K562 (cell line): ENCODE results near the gene ROBO1. TPM values are rescaled to one million over a fixed set of nuclear protein-coding genes. Genes with fewer than 3 reads are reported as not detected.

Experiments used
- ATAC-seq: fragments of 200-7000 bp; cut with Tn5 transposase; 3 replicates; pipeline ENCODE4 v1.9.1; 2020; ENCODE audit warnings: moderate library complexity
- BruUV-seq: library from RNA; stranded (reverse); fragments of 400-500 nt; replicated peaks from 2 replicates; lab custom pipeline; 2021; lab: Mats Ljungman, UMichigan
- CTCF ChIA-PET: fragments of 300-600 bp; formaldehyde crosslinking; extraction: SDS; loops from one replicate; lab custom pipeline; 2021; ENCODE audit warnings: low intra/inter-chr PET ratio; lab: Yijun Ruan, JAX
- POLR2A ChIA-PET: fragments of 300-600, 350-650 bp; sonication (Branson Sonifier 250); formaldehyde crosslinking; extraction: SDS; loops from one replicate; lab custom pipeline; 2021; ENCODE audit warnings: antibody characterized with exemption, inconsistent platforms; lab: Yijun Ruan, JAX
- DNase-seq, 4 experiments: peaks; one replicate each; pipeline versions ENCODE4 v3.0.0 to v3.0.0-alpha.2; 2011 to 2018; ENCODE audit warnings: low spot score in 3 of 4, mixed read lengths in 3 of 4; ENCODE audit errors: extremely low read depth in 1 of 4
- FAIRE-seq: peaks from 2 replicates; lab custom pipeline; 2011; peaks lifted over from hg19 to GRCh38; lab: Jason Lieb, UNC
- H2AFZ ChIP-seq: 2 replicates; pipeline ENCODE4 v1.6.0; 2011; ENCODE audit warnings: low read depth, low read length, control low read depth, inconsistent platforms
- H3K27ac ChIP-seq: fragments of 200-600 bp; 3 replicates; pipeline ENCODE4 v1.8.0; 2011; ENCODE audit warnings: low read depth, mild to moderate bottlenecking, control low read depth, inconsistent platforms, low read length, moderate library complexity, mixed read lengths; ENCODE audit errors: extremely low read depth
- H3K27me3 ChIP-seq, 2 experiments: fragments of 300-600 bp in 1 of 2; 2 replicates in 1 of 2; 3 replicates in 1 of 2; pipeline versions ENCODE4 v1.6.0 to v1.8.0; 2011; ENCODE audit warnings: inconsistent platforms in 2 of 2, low read length in 2 of 2, mild to moderate bottlenecking in 1 of 2, mixed read lengths in 1 of 2, moderate library complexity in 1 of 2; ENCODE audit not compliant: control insufficient read depth in 2 of 2, insufficient read depth in 2 of 2
- H3K36me3 ChIP-seq: fragments of 300-600 bp; 3 replicates; pipeline ENCODE4 v1.8.0; 2011; ENCODE audit warnings: mild to moderate bottlenecking, low read length, inconsistent platforms; ENCODE audit not compliant: control insufficient read depth, insufficient read depth
- H3K4me1 ChIP-seq, 2 experiments: fragments of 200-600 bp in 1 of 2; replicated peaks in 1 of 2; 2 replicates in 1 of 2; 3 replicates in 1 of 2; pipeline versions ENCODE4 v1.5.1 to v1.8.0; 2011; ENCODE audit warnings: inconsistent platforms in 2 of 2, low read length in 2 of 2, mild to moderate bottlenecking in 1 of 2, mixed read lengths in 1 of 2, moderate library complexity in 1 of 2; ENCODE audit not compliant: control insufficient read depth in 2 of 2, insufficient read depth in 2 of 2
- H3K4me2 ChIP-seq: 2 replicates; pipeline ENCODE4 v1.6.1; 2011; ENCODE audit warnings: low read length, control low read depth, inconsistent platforms, mixed read lengths; ENCODE audit not compliant: insufficient read depth
- H3K4me3 ChIP-seq: fragments of 200-600 bp; sonication (generic), shearing (Covaris generic); 2 replicates; pipeline ENCODE4 v1.5.1; 2016; ENCODE audit warnings: control low read depth, inconsistent platforms
- H3K79me2 ChIP-seq: fragments of 200-600 bp; 3 replicates; pipeline ENCODE4 v1.8.0; 2011; ENCODE audit warnings: low read length, inconsistent platforms; ENCODE audit not compliant: control insufficient read depth, insufficient read depth
- H3K9ac ChIP-seq, 2 experiments: 2 replicates each; pipeline versions ENCODE4 v1.6.0 to v1.6.1; 2011; ENCODE audit warnings: low read depth in 2 of 2, low read length in 2 of 2, control low read depth in 1 of 2, inconsistent platforms in 1 of 2, mild to moderate bottlenecking in 1 of 2, mixed read lengths in 1 of 2; ENCODE audit not compliant: insufficient read depth in 1 of 2
- H3K9me1 ChIP-seq: one replicate; pipeline ENCODE4 v1.6.0; 2011; ENCODE audit warnings: inconsistent platforms, mild to moderate bottlenecking, low read length, moderate library complexity; ENCODE audit not compliant: control insufficient read depth, insufficient read depth
- H3K9me3 ChIP-seq: replicated peaks from 2 replicates; pipeline ENCODE4 v1.5.1; 2011; ENCODE audit warnings: low read depth, low read length, inconsistent platforms; ENCODE audit not compliant: control insufficient read depth, insufficient read depth
- H4K20me1 ChIP-seq: replicated peaks from 2 replicates; pipeline ENCODE4 v1.6.1; 2011; ENCODE audit warnings: low read length, inconsistent platforms, mixed read lengths; ENCODE audit not compliant: control insufficient read depth, insufficient read depth
- KLF13 ChIP-seq: fragments of 450-650 bp; IDR thresholded peaks from 2 replicates; pipeline ENCODE4 v1.6.1; 2016; ENCODE audit warnings: missing genetic modification characterization, low read depth, mild to moderate bottlenecking, missing compliant biosample characterization, moderate library complexity, borderline replicate concordance
- MXI1 ChIP-seq: IDR thresholded peaks from 2 replicates; pipeline ENCODE4 v1.6.1; 2011; ENCODE audit warnings: low read depth, mild to moderate bottlenecking, improper control_type of control experiment, low read length
- MYBL2 ChIP-seq, 2 experiments: fragments of 450-650 bp in 1 of 2; sonication (generic) in 1 of 2; formaldehyde crosslinking in 1 of 2; IDR thresholded peaks; 2 replicates each; pipeline versions ENCODE4 v1.6.1 to v1.8.1; 2017 to 2022; ENCODE audit warnings: borderline replicate concordance in 1 of 2, inconsistent platforms in 1 of 2, low read depth in 1 of 2, mild to moderate bottlenecking in 1 of 2, missing genetic modification reagents in 1 of 2, moderate library complexity in 1 of 2
- MYC ChIP-seq, 2 experiments: fragments of 250-450 bp in 1 of 2; sonication (Bioruptor Pico) in 1 of 2; IDR thresholded peaks; 2 replicates each; pipeline versions ENCODE4 v1.5.1 to v1.6.1; 2012 to 2021; ENCODE audit warnings: low read depth in 2 of 2, borderline replicate concordance in 1 of 2, improper control_type of control experiment in 1 of 2, low read length in 1 of 2, mild to moderate bottlenecking in 1 of 2, moderate library complexity in 1 of 2
- RCOR1 ChIP-seq, 2 experiments: IDR thresholded peaks; 2 replicates each; pipeline ENCODE4 v1.6.1; 2012; ENCODE audit warnings: low read depth in 2 of 2, low read length in 2 of 2, borderline replicate concordance in 1 of 2, improper control_type of control experiment in 1 of 2
- ZNF143 ChIP-seq: sonication (generic); formaldehyde crosslinking; IDR thresholded peaks from 2 replicates; pipeline ENCODE4 v1.9.0; 2022; ENCODE audit warnings: mild to moderate bottlenecking, missing genetic modification reagents
- ZNF212 ChIP-seq: fragments of 450-650 bp; formaldehyde crosslinking; IDR thresholded peaks from 2 replicates; pipeline ENCODE4 v1.4.0; 2020; ENCODE audit warnings: mild to moderate bottlenecking
- ZNF668 ChIP-seq: fragments of 250-450 bp; sonication (Bioruptor Pico); IDR thresholded peaks from 2 replicates; pipeline ENCODE4 v1.8.0; 2022; ENCODE audit warnings: mild to moderate bottlenecking, inconsistent platforms
- WGBS: fragments of 100-300 bp; shearing (Covaris generic); methylation state at CpG from one replicate; pipeline ENCODE4 v1.1.6; 2016; ENCODE audit warnings: low coverage, mixed read lengths; ENCODE audit not compliant: insufficient coverage; ENCODE audit errors: missing lambda C conversion rate; 5-methylcytosine and 5-hydroxymethylcytosine counted together
- in situ Hi-C: fragments of 300-500 bp; cut with MboI; formaldehyde crosslinking; loops from 4 replicates; pipeline ENCODE4 v1.15.0; 2018; ENCODE audit warnings: inconsistent platforms, mixed read lengths
- intact Hi-C: fragments of 100-400 bp; cut with micrococcal nuclease; formaldehyde crosslinking; loops from 2 replicates; pipeline ENCODE4 v1.14.2; 2022
- polyA plus RNA-seq, 8 experiments: library from polyadenylated mRNA; depleted of rRNA in 4 of 8; stranded (reverse) in 5 of 8; unstranded in 3 of 8; fragments of >200 nt; fragmentation: Nextera tagmentation in 2 of 8; fragmentation: Illumina TruSeq in 1 of 8; extraction: Ambion mirVana in 2 of 8; extraction: Trizol in 1 of 8; gene quantifications; 2 replicates each; pipeline versions ENCODE4 v1.2.1 to v1.2.3, GENCODE V29; 2011 to 2014; ENCODE audit warnings: inconsistent platforms in 1 of 8, missing spikeins in 1 of 8
- total RNA-seq, 7 experiments: library from RNA; depleted of rRNA in 6 of 7; stranded (reverse); fragments of >200 nt in 6 of 7; fragmentation: Illumina TruSeq in 2 of 7; extraction: Trizol in 2 of 7; gene quantifications; 2 replicates each; pipeline versions ENCODE4 v1.2.1 to v1.2.3, GENCODE V29; 2011 to 2021; ENCODE audit warnings: low replicate concordance in 1 of 7

Gene ROBO1
- total and polyA plus RNA-seq, 9 of the 15 experiments (the other 6 are each of a cell fraction or from before 2014, with no cell fraction given), result 0.01 to 0.53 (median 0.17) TPM; not detected in 5

- Histone ChIP-seq H3K79me2 (no peaks in the 10 kb centered on the region), H3K27ac (no peak overlapping the region), H3K9me3 (no peaks in the 10 kb centered on the region), H3K4me1 (no peaks in the 10 kb centered on the region), H3K4me2 (no peak overlapping the region), H3K27me3 (no peaks in the 10 kb centered on the region), H3K9ac (no peak overlapping the region), H3K4me3 (no peak overlapping the region), H3K36me3 (no peaks in the 10 kb centered on the region), H4K20me1 (no peaks in the 10 kb centered on the region), H3K9me1 (no peaks in the 10 kb centered on the region), H2AFZ (no peak overlapping the region)
- 0% methylated on average over 4 of the region's 4 CpGs for WGBS
- ATAC-seq (no peak), FAIRE-seq (no peak), DNase-seq (no peak)
- ChIA-PET CTCF (no interaction called here), POLR2A (no interaction called here)
- TF ChIP-seq MYBL2 (IDR thresholded peaks at IDR 0.05; ENCODE audit: low read depth) (no peak), MYBL2 (CRISPR knock-in tag; IDR thresholded peaks at IDR 0.05; ENCODE audit: borderline replicate concordance) (no peak)
- intact Hi-C loops, result no loop called here
- in situ Hi-C loops, result no loop called here
- BruUV-seq, result no TSS peak
These were observed 923.5 kb downstream of the ROBO1 start for GRCh38 chr3:78844307-78844706.

GRCh38 chr3:78839693-78840092, 928.1 kb downstream of the ROBO1 start:
- H3K27ac ChIP-seq, result no peak overlapping the region
- H3K9ac ChIP-seq, result no peak overlapping the region
- no peak for DNase-seq
- CTCF ChIA-PET, result no interaction called here
- POLR2A ChIA-PET, result no interaction called here
- no peak overlapping the region for H3K4me3 ChIP-seq
- no peaks in the 10 kb centered on the region for H3K9me1 ChIP-seq
- WGBS, result 0% methylated on average over 3 of the region's 3 CpGs
- H2AFZ ChIP-seq, result no peak overlapping the region
- TF ChIP-seq MXI1 (no peak), ZNF668 (CRISPR knock-in tag) (no peak), MYC (IDR thresholded peaks at IDR 0.05; ENCODE audit: low read depth, low read length) (no peak), MYC (CRISPR knock-in tag; IDR thresholded peaks at IDR 0.05; ENCODE audit: borderline replicate concordance, low read depth) (no peak), KLF13 (tag) (no peak), ZNF143 (CRISPR knock-in tag) (no peak), RCOR1 (IDR thresholded peaks at IDR 0.05; ENCODE audit: borderline replicate concordance in 1 of 2, low read depth in 2 of 2, low read length in 2 of 2) (no peak), ZNF212 (CRISPR knock-in tag) (no peak)
- no peaks in the 10 kb centered on the region for H3K79me2 ChIP-seq
- no peaks in the 10 kb centered on the region for H3K36me3 ChIP-seq
- no peaks in the 10 kb centered on the region for H4K20me1 ChIP-seq
- H3K4me1 ChIP-seq, result no peaks in the 10 kb centered on the region
- BruUV-seq, result no TSS peak
- in situ Hi-C loops (no loop called here), intact Hi-C loops (no loop called here)
- no peaks in the 10 kb centered on the region for H3K27me3 ChIP-seq
- H3K4me2 ChIP-seq, result no peak overlapping the region
- FAIRE-seq, result no peak
- ATAC-seq, result no peak
- H3K9me3 ChIP-seq, result no peaks in the 10 kb centered on the region
